HepG2 (cell line): ENCODE results near the gene ADAM15. TPM values are rescaled to one million over a fixed set of nuclear protein-coding genes. Genes with fewer than 3 reads are reported as not detected.

Source experiments
- ELF3 ChIP-seq: IDR thresholded peaks from 2 replicates; pipeline ENCODE4 v1.6.1; 2016; ENCODE audit warnings: missing genetic modification reagents, missing compliant biosample characterization
- FOSL2 ChIP-seq: sonication (generic); formaldehyde crosslinking; IDR thresholded peaks from 2 replicates; pipeline ENCODE4 v1.4.0; 2020; ENCODE audit warnings: missing genetic modification reagents
- FOXK2 ChIP-seq: fragments of 450-650 bp; IDR thresholded peaks from 2 replicates; pipeline ENCODE4 v1.6.1; 2016
- GATAD1 ChIP-seq: IDR thresholded peaks from 2 replicates; pipeline ENCODE4 v1.6.1; 2016; ENCODE audit warnings: missing genetic modification reagents, missing compliant biosample characterization
- GATAD2A ChIP-seq: IDR thresholded peaks from 2 replicates; pipeline ENCODE4 v1.6.1; 2016
- MAZ ChIP-seq, 2 experiments: sonication (generic) in 1 of 2; formaldehyde crosslinking in 1 of 2; IDR thresholded peaks; 2 replicates each; pipeline versions ENCODE4 v1.5.0 to v1.6.1; 2012 to 2020; ENCODE audit warnings: low read depth in 2 of 2, mild to moderate bottlenecking in 2 of 2, borderline replicate concordance in 1 of 2, improper control_type of control experiment in 1 of 2, low read length in 1 of 2, missing genetic modification reagents in 1 of 2, moderate library complexity in 1 of 2
- RAD21 ChIP-seq: fragments of 450-650 bp; formaldehyde crosslinking; IDR thresholded peaks from 2 replicates; pipeline ENCODE4 v1.5.0; 2020; ENCODE audit warnings: mild to moderate bottlenecking
- STAG1 ChIP-seq: sonication (generic); formaldehyde crosslinking; IDR thresholded peaks from 2 replicates; pipeline ENCODE4 v1.4.0; 2020; ENCODE audit warnings: missing genetic modification reagents
- THAP11 ChIP-seq: IDR thresholded peaks from 2 replicates; pipeline ENCODE4 v1.6.1; 2016; ENCODE audit warnings: missing biosample characterization, missing genetic modification reagents
- ZBED4 ChIP-seq: sonication (generic); formaldehyde crosslinking; IDR thresholded peaks from 2 replicates; pipeline ENCODE4 v1.4.0; 2020; ENCODE audit warnings: missing genetic modification reagents, borderline replicate concordance
- ZNF18 ChIP-seq: sonication (generic); formaldehyde crosslinking; IDR thresholded peaks from 2 replicates; pipeline ENCODE4 v1.8.0; 2022; ENCODE audit warnings: mild to moderate bottlenecking, missing genetic modification reagents; ENCODE audit not compliant: insufficient replicate concordance
- ZNF207 ChIP-seq: fragments of 450-650 bp; IDR thresholded peaks from 2 replicates; pipeline ENCODE4 v1.6.1; 2016; ENCODE audit warnings: antibody characterized with exemption, borderline replicate concordance
- polyA plus RNA-seq, 8 experiments: library from polyadenylated mRNA; depleted of rRNA in 3 of 8; stranded (reverse) in 7 of 8; unstranded in 1 of 8; fragments of >200 nt; fragmentation: Illumina TruSeq in 4 of 8; extraction: Trizol in 4 of 8; gene quantifications; 2 replicates each; pipeline versions ENCODE4 v1.2.1 to v1.2.3, GENCODE V29; 2011 to 2016; ENCODE audit warnings: low read depth in 4 of 8, missing spikeins in 1 of 8, mixed read lengths in 1 of 8; ENCODE audit not compliant: insufficient read depth in 1 of 8
- total RNA-seq, 5 experiments: library from RNA; depleted of rRNA; stranded (reverse); fragments of >200 nt; fragmentation: Illumina TruSeq; extraction: Trizol; gene quantifications; 2 replicates each; pipeline ENCODE4 v1.2.3, GENCODE V29; 2016; ENCODE audit warnings: low read depth in 1 of 5
- TF ChIP-seq, protein P1 (sequence below): sonication (generic); formaldehyde crosslinking; IDR thresholded peaks from 2 replicates; pipeline ENCODE4 v1.5.1; 2020; ENCODE audit warnings: mild to moderate bottlenecking, missing genetic modification reagents, moderate library complexity
- TF ChIP-seq, protein P2 (sequence below): IDR thresholded peaks from 2 replicates; pipeline ENCODE4 v1.6.1; 2016; ENCODE audit warnings: low read depth
- TF ChIP-seq, protein P3 (sequence below): sonication (generic); formaldehyde crosslinking; IDR thresholded peaks from 2 replicates; pipeline ENCODE4 v1.5.0; 2020; ENCODE audit warnings: mild to moderate bottlenecking, missing genetic modification reagents, moderate library complexity

ADAM15 gene
- total and polyA plus RNA-seq, 2 of the 13 experiments (the other 11 are each of a cell fraction or from before 2014, with no cell fraction given): 17.9 to 25.6 TPM

DNA sequence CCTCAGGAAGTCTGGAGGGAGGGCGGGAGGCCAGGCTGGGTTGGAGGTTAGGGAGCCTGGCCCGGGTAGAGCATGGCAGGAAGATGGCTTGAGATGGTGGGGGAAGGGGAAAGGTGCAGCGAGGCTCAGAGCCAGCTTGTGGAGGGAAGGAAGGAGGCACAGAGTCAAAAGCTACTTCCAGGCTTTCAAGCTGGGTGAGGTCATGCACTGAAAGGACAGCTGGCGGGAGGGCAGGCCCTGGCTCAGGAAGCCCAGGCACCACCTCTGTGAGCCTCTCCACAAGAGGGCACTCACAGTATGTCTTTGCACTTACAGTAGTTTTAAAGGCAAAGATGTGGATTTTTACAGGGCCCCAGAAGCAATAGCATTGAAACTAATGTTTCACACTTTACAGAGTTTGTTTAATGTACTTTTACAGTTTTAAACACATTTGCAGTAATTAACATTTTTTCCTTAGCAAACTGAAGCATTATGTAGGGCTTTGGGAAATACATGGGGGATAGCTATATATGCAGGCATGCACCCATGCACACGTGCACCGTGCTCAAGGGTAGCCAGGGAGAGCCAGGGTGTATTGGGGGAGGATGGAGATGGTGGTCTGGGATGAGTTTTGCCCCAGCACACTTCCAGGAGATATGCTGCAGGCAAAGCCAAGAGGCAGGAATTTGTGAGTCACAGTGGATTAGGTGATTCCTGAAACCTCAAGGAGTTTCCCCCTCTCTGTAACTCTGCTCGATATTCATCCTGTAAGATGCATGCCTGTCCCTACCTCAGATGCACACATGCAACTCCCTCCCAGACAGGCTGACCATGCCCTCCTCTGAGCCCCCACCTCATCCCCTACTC, 6.1 kb upstream of the ADAM15 start (continued):
- TF ChIP-seq, protein P1, sequence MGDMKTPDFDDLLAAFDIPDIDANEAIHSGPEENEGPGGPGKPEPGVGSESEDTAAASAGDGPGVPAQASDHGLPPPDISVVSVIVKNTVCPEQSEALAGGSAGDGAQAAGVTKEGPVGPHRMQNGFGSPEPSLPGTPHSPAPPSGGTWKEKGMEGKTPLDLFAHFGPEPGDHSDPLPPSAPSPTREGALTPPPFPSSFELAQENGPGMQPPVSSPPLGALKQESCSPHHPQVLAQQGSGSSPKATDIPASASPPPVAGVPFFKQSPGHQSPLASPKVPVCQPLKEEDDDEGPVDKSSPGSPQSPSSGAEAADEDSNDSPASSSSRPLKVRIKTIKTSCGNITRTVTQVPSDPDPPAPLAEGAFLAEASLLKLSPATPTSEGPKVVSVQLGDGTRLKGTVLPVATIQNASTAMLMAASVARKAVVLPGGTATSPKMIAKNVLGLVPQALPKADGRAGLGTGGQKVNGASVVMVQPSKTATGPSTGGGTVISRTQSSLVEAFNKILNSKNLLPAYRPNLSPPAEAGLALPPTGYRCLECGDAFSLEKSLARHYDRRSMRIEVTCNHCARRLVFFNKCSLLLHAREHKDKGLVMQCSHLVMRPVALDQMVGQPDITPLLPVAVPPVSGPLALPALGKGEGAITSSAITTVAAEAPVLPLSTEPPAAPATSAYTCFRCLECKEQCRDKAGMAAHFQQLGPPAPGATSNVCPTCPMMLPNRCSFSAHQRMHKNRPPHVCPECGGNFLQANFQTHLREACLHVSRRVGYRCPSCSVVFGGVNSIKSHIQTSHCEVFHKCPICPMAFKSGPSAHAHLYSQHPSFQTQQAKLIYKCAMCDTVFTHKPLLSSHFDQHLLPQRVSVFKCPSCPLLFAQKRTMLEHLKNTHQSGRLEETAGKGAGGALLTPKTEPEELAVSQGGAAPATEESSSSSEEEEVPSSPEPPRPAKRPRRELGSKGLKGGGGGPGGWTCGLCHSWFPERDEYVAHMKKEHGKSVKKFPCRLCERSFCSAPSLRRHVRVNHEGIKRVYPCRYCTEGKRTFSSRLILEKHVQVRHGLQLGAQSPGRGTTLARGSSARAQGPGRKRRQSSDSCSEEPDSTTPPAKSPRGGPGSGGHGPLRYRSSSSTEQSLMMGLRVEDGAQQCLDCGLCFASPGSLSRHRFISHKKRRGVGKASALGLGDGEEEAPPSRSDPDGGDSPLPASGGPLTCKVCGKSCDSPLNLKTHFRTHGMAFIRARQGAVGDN: peak; percentile 58
- TF ChIP-seq ZBED4 (CRISPR knock-in tag): 0 out of 2 replicates have a peak, but pooled peaks have one; percentile 9
- no peak for TF ChIP-seq FOXK2
- peak; percentile 77 for TF ChIP-seq STAG1 (CRISPR knock-in tag)
- TF ChIP-seq, protein P2, sequence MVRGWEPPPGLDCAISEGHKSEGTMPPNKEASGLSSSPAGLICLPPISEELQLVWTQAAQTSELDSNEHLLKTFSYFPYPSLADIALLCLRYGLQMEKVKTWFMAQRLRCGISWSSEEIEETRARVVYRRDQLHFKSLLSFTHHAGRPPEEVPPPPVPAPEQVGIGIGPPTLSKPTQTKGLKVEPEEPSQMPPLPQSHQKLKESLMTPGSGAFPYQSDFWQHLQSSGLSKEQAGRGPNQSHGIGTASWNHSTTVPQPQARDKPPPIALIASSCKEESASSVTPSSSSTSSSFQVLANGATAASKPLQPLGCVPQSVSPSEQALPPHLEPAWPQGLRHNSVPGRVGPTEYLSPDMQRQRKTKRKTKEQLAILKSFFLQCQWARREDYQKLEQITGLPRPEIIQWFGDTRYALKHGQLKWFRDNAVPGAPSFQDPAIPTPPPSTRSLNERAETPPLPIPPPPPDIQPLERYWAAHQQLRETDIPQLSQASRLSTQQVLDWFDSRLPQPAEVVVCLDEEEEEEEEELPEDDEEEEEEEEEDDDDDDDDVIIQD (CRISPR knock-in tag): 0 out of 2 replicates have a peak, but pooled peaks have one; percentile 21
- 0 out of 2 replicates have a peak, but pooled peaks have one; percentile 14 for TF ChIP-seq FOSL2 (CRISPR knock-in tag)
- TF ChIP-seq THAP11 (CRISPR knock-in tag): peak; percentile 15; the same call in 1 of the 2 replicates
- TF ChIP-seq MAZ (IDR thresholded peaks at IDR 0.05; ENCODE audit: borderline replicate concordance, low read depth, low read length): no peak
- peak; percentile 66; the same call in 1 of the 2 replicates for TF ChIP-seq MAZ (CRISPR knock-in tag; IDR thresholded peaks at IDR 0.05; ENCODE audit: low read depth)
- no peak for TF ChIP-seq ZNF18
- TF ChIP-seq ELF3 (CRISPR knock-in tag): peak; percentile 58
- TF ChIP-seq, protein P3, sequence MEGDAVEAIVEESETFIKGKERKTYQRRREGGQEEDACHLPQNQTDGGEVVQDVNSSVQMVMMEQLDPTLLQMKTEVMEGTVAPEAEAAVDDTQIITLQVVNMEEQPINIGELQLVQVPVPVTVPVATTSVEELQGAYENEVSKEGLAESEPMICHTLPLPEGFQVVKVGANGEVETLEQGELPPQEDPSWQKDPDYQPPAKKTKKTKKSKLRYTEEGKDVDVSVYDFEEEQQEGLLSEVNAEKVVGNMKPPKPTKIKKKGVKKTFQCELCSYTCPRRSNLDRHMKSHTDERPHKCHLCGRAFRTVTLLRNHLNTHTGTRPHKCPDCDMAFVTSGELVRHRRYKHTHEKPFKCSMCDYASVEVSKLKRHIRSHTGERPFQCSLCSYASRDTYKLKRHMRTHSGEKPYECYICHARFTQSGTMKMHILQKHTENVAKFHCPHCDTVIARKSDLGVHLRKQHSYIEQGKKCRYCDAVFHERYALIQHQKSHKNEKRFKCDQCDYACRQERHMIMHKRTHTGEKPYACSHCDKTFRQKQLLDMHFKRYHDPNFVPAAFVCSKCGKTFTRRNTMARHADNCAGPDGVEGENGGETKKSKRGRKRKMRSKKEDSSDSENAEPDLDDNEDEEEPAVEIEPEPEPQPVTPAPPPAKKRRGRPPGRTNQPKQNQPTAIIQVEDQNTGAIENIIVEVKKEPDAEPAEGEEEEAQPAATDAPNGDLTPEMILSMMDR (CRISPR knock-in tag): peak; percentile 89
- no peak for TF ChIP-seq ZNF207
- TF ChIP-seq GATAD1 (CRISPR knock-in tag): peak; percentile 38; the same call in 1 of the 2 replicates
- TF ChIP-seq GATAD2A (CRISPR knock-in tag): peak; percentile 48; the same call in 1 of the 2 replicates
- peak; percentile 81 for TF ChIP-seq RAD21 (CRISPR knock-in tag)
